Measurements from ENCODE around the gene COMMD10.
A peak's percentile ranks its signal among the peaks of the same experiment; 100 is the strongest.
"Not testable (repeated sequence)": the region's sequence is repeated elsewhere in the genome, so short reads cannot be mapped to it uniquely, and the experiment has no call there.

Gene COMMD10

DNA sequence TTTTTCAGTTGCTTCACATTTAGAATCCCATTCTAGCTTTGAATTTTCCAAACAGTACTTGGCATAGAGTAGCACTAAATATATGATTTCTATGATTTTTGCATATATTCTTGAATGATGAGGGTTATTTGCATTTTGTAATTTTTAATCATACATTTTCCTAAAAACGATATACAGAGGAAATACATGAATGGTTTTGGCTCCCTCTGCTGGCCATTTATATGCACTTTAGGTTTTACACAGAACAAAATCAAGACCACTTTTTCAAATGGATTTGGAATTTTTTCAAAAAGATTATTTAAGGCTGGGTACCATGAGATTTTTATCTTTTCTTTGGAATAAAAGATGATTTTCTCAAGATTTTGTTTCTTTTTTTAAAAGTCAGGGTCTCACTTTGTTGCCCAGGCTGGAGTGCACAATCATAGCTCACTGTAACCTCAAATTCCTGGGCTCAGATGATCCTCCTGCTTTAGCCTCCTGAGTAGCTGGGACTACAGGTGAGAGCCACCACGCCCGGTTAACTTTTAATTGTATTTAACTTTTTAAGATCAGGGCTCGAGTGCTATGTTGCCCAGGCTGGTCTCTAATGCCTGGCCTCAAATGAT is 16.7 kb upstream of the COMMD10 start:
- peak; percentile 60 for DNase-seq (ENCODE audit: low read depth)
- TF ChIP-seq, protein P1, sequence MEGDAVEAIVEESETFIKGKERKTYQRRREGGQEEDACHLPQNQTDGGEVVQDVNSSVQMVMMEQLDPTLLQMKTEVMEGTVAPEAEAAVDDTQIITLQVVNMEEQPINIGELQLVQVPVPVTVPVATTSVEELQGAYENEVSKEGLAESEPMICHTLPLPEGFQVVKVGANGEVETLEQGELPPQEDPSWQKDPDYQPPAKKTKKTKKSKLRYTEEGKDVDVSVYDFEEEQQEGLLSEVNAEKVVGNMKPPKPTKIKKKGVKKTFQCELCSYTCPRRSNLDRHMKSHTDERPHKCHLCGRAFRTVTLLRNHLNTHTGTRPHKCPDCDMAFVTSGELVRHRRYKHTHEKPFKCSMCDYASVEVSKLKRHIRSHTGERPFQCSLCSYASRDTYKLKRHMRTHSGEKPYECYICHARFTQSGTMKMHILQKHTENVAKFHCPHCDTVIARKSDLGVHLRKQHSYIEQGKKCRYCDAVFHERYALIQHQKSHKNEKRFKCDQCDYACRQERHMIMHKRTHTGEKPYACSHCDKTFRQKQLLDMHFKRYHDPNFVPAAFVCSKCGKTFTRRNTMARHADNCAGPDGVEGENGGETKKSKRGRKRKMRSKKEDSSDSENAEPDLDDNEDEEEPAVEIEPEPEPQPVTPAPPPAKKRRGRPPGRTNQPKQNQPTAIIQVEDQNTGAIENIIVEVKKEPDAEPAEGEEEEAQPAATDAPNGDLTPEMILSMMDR (IDR thresholded peaks at IDR 0.05; ENCODE audit: low read depth, low read length, missing control alignments): peak; percentile 44
- in situ Hi-C loops (cut with HindIII; ENCODE audit: low sequenced_read_pairs): no loop called here
- no peak overlapping the region for H3K4me3 ChIP-seq (ENCODE audit: low read depth, low read length)

DNA sequence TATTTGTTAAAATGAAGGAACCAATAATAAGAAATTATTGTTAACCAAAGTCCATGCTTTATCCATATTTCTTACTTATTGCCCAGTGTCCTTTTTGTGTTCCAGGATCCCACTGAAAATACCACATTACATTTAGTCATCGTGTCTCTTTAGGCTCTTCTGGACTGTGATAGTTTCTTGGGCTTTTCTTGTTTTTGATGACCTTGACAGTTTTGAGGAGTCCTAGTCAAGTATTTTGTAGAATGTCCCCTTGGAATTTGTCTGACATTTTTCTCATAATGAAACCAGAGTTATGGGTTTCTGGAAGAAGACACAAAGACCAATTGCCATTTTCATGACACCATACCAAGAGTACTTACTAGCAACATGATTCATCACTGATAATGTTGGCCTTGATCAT is 13.6 kb upstream of the COMMD10 start:
- TF ChIP-seq, protein P1 (IDR thresholded peaks at IDR 0.05; ENCODE audit: low read depth, low read length, missing control alignments): no peak
- DNase-seq (ENCODE audit: low read depth): no peak
- in situ Hi-C loops (cut with HindIII; ENCODE audit: low sequenced_read_pairs): no loop called here
- no peak overlapping the region for H3K4me3 ChIP-seq (ENCODE audit: low read depth, low read length)

DNA sequence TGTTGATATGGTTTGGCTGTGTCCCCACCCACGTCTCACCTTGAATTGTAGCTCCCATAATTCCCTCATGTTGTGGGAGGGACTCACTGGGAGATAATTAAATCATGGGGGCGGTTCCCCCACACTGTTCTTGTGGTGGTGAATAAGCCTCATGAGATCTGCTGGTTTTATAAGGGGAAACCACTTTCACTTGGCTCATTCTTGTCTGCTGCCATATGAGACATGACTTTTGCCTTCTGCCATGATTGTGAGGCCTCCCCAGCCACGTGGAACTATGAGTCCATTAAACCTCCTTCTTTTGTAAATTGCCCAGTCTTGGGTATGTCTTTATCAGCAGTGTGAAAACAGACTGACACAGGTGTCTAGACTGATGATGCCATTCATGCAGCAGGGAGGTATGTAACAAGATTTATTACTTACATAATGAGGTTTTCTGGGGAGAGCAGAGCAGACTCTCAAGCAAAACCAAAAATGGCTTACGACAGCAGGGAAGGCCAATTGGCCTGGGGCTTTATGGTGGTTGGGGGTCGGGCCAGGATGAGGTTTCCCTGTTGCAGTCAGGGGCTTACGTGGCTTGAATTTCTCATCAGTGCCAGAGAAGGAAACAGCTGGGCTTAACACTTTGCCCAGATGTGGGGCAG is 9.5 kb upstream of the COMMD10 start:
- in situ Hi-C loops (cut with HindIII; ENCODE audit: low sequenced_read_pairs): no loop called here
- H3K4me3 ChIP-seq (ENCODE audit: low read depth, low read length): no peak overlapping the region
- TF ChIP-seq, protein P1 (IDR thresholded peaks at IDR 0.05; ENCODE audit: low read depth, low read length, missing control alignments): no peak
- DNase-seq (ENCODE audit: low read depth): no peak

DNA sequence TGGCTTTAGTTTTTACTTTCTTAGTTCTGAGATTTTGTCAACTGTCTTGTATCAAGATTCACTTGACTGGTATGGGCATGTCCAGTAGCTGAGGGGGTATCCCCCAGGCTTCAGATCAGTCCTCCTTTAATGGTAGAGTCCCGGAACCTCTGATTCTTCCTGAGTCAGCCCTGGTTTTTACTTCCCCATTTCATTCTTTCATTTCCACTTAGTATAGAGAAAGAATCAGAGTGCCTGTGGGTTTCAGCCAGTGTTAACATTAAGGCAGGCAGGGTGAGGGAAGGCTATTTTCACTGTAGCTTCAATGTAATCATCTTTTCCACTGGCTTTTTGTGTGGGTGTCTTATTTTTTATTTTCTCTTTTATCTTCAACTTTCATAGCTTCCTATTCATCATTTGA is 8.3 kb upstream of the COMMD10 start:
- TF ChIP-seq, protein P1 (IDR thresholded peaks at IDR 0.05; ENCODE audit: low read depth, low read length, missing control alignments): no peak
- H3K4me3 ChIP-seq (ENCODE audit: low read depth, low read length): no peak overlapping the region
- in situ Hi-C loops (cut with HindIII; ENCODE audit: low sequenced_read_pairs): no loop called here
- no peak for DNase-seq (ENCODE audit: low read depth)

DNA sequence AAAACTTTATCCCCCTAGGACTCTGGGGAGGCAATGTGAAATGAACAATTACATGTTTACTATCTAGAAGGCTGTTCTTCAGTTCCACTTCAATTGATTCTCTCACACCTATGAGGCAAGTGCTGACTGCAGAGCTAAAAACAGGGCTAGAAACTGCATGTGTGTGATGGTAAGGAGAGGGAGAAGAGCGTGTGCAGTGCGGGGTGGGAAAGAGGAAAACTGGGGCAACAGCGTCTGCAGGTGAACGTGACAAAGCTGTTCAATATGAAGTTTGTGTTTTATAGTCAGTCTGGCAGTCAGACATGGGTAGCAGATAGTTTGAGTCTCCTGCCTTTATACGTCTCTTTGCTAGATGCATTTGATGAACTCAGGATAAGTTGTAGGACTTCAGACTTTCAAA is 6.6 kb upstream of the COMMD10 start:
- no peak for DNase-seq (ENCODE audit: low read depth)
- TF ChIP-seq, protein P1 (IDR thresholded peaks at IDR 0.05; ENCODE audit: low read depth, low read length, missing control alignments): no peak
- no peak overlapping the region for H3K4me3 ChIP-seq (ENCODE audit: low read depth, low read length)
- in situ Hi-C loops (cut with HindIII; ENCODE audit: low sequenced_read_pairs): no loop called here

DNA sequence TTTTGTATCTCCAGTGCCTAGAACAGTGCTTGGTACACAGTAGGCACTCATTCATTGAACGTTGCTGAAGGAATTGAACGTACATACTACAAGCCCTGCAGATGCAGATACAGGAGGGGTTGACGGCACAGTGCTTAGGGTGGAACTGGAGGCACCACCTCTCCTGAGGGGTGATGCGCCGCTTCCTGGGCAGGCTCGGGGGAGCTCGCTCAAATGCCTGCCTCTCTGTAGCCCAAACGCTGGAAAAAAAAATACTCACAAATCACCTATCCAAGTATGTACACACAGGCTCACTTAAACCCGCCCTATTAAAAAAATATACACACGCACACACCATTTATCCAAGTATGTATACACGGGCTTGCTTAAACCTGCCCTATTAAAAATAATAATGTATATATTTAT is 536 bp upstream of the COMMD10 start:
- TF ChIP-seq, protein P1 (IDR thresholded peaks at IDR 0.05; ENCODE audit: low read depth, low read length, missing control alignments): no peak
- in situ Hi-C loops (cut with HindIII; ENCODE audit: low sequenced_read_pairs): no loop called here
- peak overlapping the region; percentile 62 for H3K4me3 ChIP-seq (ENCODE audit: low read depth, low read length)
- no peak for DNase-seq (ENCODE audit: low read depth)

DNA sequence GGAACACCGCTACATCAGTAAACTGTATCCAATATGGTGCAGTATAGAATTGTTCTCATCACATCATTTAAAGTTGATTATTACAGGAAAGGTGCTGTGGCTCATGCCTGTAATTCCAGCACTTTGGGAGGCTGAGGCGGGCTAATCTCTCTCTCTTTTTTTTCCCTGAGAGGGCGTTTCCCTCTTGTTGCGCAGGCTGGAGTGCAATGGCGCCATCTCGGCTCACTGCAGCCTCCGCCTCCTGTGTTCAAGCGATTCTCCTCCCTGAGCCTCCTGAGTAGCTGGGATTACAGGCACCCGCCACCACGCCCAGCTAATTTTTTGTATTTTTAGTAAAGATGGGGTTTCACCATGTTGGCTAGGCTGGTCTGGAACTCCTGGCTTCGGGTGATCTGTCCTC is 1.5 kb downstream of the COMMD10 start:
- H3K4me3 ChIP-seq (ENCODE audit: low read depth, low read length); in situ Hi-C loops (cut with HindIII; ENCODE audit: low sequenced_read_pairs); DNase-seq (ENCODE audit: low read depth): not testable (repeated sequence)
